Right lung (tissue), 10 donors: ENCODE data around the gene NOTUM. TPM values are rescaled to one million over a fixed set of nuclear protein-coding genes. Genes with fewer than 3 reads are reported as not detected.

Experiments used
- DNase-seq, 2 donors: peaks; one replicate each; pipeline ENCODE4 v3.0.0-alpha.2; 2013
- long read RNA-seq, 8 donors: transcript quantifications; one replicate each; lab custom pipeline, GENCODE V29; 2026
- polyA plus RNA-seq, 5 donors: library from polyadenylated mRNA; unstranded; fragments of 120-200 nt; gene quantifications; one replicate each; pipeline versions ENCODE4 v1.2.1 to v1.2.3, GENCODE V29; 2013; ENCODE audit warnings: inconsistent platforms in 1 of 5, low replicate concordance in 1 of 5; ENCODE audit not compliant: insufficient read length in 5 of 5, insufficient read depth in 1 of 5

NOTUM gene
- polyA plus RNA-seq, result 10 to 100 TPM; 29.6 to 81.0 (median 65.9) TPM
- long read RNA-seq, donor 1, transcript NOTUM-201 (11 exons, 2,329 nt), result major isoform, 14 of 282 reads
- long read RNA-seq, donor 1, partial matches to known transcripts, result 256 of 282 reads
- long read RNA-seq, donor 1, other reads (novel, unspliced or antisense), result 8 of 282 reads
- long read RNA-seq, donor 2, transcript NOTUM-201 (11 exons, 2,329 nt), result major isoform, 5 of 6 reads
- long read RNA-seq, donor 2, partial matches to known transcripts, result 0 of 6 reads
- long read RNA-seq, donor 2, other reads (novel, unspliced or antisense), result 0 of 6 reads
- long read RNA-seq, donor 3, transcript NOTUM-201 (11 exons, 2,329 nt), result major isoform, 10 of 15 reads
- long read RNA-seq, donor 3, partial matches to known transcripts, result 5 of 15 reads
- long read RNA-seq, donor 3, other reads (novel, unspliced or antisense), result 0 of 15 reads
- long read RNA-seq, donor 4, transcript NOTUM-201 (11 exons, 2,329 nt), result major isoform, 8 of 10 reads
- long read RNA-seq, donor 4, partial matches to known transcripts, result 0 of 10 reads
- long read RNA-seq, donor 4, other reads (novel, unspliced or antisense), result 0 of 10 reads
- long read RNA-seq, donor 5, transcript NOTUM-201 (11 exons, 2,329 nt), result major isoform, 8 of 8 reads
- long read RNA-seq, donor 5, partial matches to known transcripts, result 0 of 8 reads
- long read RNA-seq, donor 5, other reads (novel, unspliced or antisense), result 0 of 8 reads
- long read RNA-seq, donor 6, transcript NOTUM-201 (11 exons, 2,329 nt), result major isoform, 12 of 26 reads
- long read RNA-seq, donor 6, partial matches to known transcripts, result 5 of 26 reads
- long read RNA-seq, donor 6, other reads (novel, unspliced or antisense), result 9 of 26 reads
- long read RNA-seq, donor 7, transcript NOTUM-201 (11 exons, 2,329 nt), result major isoform, 14 of 22 reads
- long read RNA-seq, donor 7, partial matches to known transcripts, result 8 of 22 reads
- long read RNA-seq, donor 7, other reads (novel, unspliced or antisense), result 0 of 22 reads
- long read RNA-seq, donor 8, transcript NOTUM-201 (11 exons, 2,329 nt), result major isoform, 6 of 12 reads
- long read RNA-seq, donor 8, partial matches to known transcripts, result 0 of 12 reads
- long read RNA-seq, donor 8, other reads (novel, unspliced or antisense), result 6 of 12 reads

DNA sequence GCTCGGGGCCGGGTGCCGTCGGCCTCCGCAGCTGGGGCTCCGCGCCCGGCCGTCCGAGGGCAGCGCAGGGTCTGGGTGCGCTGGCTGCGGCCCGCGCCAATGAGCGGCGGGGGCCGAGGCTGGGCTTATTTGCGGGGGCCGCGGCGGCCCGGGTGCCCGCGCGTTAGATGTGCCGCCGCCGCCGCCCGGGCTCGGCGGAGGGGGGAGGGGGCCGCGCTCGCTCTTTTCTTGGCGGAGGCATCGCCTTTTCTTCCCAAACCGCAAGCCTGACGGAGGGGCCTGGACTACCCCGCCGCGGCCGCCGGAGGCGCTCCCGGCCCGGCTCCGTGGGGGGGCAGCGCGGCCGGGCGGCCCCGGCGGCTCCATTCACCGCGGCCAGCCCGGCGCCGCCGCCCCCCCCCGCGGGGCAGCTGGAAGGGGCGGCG is at the start of gene NOTUM:
TSS of gene NOTUM (minus strand) at position 101 of the 425 bp plus-strand sequence. CDS start 278 bp downstream, outside the sequence.
- no peak for DNase-seq

DNA sequence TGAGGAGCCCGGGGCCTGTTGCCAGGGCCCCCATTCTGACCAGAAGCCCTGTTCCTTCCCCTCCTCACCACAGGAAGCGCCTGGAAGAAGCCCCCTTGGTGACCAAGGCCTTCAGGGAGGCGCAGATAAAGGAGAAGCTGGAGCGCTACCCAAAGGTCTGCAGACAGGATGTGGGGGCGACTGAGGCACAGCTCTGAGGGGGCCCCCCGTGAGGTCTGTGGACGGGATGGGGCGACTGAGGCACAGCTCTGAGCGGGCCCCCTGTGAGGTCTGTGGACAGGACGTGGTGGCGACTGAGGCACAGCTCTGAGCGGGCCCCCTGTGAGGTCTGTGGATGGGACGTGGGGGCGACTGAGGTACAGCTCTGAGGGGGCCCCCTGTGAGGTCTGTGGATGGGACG is 48.4 kb upstream of the NOTUM start:
- DNase-seq, result no peak

GRCh38 chr17:82008941-82009405 is 48.0 kb upstream of the NOTUM start:
- DNase-seq, result no peak

DNA sequence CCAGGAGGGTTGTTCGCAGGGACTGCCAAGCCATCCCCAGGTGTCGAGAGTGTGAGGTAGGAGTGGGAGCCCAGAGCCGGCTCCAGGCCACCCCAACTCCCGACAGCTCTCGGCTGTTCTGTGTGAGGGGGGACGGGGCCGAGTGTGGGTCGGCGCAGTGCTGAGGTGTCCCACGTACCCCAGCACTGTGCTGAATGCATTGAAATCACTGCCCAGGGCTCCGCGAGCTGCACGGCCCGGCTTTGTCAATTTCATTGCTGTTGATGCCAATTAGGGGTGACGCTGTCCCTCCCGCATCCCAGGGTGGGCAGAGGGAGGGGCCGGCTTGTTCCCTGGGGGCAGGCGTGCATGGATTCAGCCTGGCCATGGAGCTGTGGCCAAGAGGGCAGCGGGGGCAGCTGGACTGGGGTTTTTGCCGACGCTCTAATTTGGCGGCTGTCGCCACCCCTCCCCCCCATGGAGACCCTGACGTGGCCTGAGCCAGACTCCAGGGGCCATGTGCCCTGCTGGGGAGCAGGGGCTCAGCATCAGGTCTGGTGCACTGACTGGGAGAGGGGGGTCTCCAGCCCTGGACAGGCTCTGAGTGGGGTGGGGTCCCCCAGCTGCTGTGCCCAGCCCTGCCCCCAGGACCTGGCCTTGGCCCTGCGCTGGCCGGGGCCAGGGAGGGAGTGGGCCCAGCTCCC is 47.4 kb upstream of the NOTUM start:
- no peak for DNase-seq

DNA sequence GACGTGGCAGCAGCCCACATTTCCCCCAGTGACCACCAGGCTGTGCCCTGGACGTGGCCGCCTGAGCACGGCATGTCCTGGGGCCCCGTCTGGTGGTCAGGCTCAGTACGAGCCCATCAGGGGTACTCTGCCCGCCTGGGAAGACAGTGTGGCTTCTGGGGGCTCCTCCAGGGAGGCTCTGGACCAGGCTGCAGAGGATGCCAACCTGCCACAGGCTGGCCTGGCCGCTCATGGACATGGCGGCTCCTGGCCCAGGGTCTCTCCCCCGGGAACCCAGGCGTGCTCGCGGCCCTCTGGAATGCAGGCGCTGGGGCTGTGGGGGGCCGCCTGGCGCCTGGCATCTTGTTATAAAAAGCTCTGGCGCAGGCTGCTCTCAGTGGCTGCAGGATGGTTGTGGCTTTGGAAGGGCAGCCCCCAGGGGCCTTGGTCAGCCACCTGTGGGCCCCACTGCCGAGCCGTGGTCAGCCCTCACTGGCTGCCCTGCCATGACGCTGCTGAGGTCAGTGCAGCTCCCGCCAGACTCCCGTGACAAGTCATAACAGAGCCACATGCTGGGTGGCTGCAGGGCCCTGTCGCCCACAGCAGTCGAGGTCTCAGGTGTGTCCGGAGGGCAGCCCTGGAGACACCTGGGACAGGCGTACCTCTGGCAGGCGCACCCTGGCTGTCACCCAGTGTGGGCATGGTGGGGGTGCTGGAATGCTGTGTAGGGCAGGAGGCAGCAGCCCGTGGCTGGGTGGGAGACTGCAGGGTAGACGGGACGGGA is 46.7 kb upstream of the NOTUM start:
- no peak for DNase-seq

DNA sequence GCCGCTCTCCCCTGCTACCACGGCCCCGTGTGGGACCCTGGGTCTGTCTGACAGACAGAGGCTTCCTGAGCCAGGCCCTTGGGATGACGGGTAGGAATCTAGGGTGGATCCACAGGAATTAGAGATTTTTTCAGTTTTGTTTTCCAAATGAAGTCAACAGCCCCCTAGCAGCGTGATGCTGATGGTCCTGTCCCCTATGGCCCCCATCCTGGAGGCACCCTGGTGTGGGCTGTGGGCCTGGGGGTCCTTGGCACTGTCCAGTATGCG is 46.2 kb upstream of the NOTUM start:
- no peak for DNase-seq

DNA sequence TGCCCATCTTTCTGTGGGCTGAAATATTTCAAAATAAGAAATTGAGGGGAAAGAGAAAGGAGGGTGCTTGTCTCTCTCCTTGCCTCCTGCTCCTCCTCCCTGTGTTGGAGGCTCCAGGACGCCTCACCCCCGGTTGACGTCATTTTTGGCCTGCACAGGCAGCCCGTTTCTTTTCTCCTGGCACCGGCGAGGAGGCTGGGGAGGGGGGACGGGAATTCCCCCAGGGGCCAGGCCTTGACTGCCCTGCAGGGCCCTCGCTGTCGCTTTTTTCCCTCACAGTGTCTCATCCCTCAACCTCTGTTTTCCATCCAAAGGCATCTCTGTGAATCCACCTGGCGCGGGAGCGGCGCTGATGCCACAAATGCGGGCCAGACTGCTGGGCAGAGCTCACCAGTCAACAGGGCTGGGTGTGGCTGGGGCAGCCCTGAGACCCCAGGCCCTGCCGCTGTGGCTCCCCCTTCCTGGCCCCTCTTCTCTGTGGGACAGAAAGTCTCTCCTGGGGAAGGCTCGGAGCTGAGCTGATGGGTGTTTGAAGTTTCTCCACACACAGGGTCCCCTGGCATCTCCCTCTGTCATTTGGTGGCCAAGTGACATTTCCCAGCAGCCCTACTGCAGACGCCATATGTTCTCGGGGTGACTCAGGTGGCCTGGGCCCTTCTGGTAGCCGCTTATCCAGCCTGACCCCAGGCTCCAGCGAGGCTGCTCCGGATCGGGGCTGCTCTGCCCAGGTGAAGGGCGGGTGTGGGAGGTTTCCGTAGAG is 45.7 kb upstream of the NOTUM start:
- DNase-seq, result no peak

GRCh38 chr17:82005701-82006348 is 44.8 kb upstream of the NOTUM start:
- DNase-seq, result no peak

DNA sequence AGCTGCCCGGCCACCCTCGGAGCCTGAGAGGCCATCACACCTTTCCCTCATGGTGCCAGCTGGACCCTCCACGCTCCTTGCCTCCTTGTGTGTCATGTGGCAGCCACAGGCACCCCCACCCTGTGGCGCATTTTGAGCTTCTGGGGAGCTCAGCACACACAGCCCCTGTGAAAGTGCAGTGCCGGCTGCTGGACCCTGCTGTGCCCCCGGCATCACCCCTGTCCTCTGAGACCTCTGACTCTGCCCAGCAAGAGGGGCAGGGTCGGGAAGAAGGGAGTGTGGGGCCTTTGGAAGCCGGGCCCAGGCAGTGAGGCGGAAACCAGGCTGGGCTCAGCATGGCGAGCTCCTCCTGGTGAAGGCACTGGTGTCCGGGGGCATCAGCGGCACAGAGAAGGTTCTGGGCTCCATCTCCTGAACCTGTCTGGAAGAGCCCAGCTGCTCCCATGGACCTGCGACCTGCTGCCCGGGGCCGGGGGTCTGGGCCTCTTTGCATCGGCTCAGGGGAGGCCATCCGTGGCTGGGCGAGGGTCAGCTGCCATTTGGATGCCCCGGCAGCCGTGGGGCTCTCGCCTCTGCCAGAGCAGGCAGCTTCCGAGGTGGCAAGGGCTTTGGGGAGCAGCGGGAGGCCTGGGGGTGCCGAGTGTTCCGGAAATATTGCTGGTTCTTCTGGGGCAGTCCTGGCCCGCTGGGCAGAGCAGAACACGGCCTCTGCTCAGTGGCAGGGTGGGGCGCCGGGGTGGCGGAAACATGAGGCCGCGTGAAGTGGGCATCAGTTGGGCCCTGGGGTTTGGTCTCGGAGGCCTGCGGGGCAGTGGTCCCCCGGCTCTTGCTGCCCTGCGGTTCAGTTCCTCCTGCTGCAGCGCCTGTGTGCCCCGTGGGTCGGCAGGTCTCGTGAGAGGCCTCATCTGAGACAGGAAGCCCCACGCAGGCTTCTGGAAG is 43.8 kb upstream of the NOTUM start:
- DNase-seq, result no peak

GRCh38 chr17:82003411-82004381 is 42.7 kb upstream of the NOTUM start:
- DNase-seq, result no peak

DNA sequence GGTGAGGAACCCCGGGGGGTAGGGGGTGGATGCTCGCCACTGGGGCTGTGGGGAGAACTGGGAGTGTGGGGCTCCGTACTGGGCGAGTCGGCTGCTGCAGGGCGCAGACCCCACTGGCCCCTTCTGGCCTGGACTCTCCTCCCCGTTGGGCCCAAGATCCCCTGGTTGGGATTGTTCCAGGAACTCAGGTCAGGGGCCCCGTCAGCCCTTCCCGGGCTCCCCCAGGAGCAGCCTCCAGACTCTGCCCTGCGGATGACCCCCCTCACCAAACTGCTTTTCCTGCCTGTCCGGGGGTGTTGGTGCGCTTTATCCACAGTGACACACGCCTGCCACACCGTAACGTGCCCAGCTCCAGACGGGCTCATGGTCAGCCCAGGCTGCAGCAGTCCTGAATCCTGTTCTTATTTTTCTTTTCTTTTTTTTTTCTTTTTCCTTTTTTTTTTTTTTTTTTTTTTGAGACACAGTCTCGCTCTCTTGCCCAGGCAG is 40.6 kb upstream of the NOTUM start:
- no peak for DNase-seq

DNA sequence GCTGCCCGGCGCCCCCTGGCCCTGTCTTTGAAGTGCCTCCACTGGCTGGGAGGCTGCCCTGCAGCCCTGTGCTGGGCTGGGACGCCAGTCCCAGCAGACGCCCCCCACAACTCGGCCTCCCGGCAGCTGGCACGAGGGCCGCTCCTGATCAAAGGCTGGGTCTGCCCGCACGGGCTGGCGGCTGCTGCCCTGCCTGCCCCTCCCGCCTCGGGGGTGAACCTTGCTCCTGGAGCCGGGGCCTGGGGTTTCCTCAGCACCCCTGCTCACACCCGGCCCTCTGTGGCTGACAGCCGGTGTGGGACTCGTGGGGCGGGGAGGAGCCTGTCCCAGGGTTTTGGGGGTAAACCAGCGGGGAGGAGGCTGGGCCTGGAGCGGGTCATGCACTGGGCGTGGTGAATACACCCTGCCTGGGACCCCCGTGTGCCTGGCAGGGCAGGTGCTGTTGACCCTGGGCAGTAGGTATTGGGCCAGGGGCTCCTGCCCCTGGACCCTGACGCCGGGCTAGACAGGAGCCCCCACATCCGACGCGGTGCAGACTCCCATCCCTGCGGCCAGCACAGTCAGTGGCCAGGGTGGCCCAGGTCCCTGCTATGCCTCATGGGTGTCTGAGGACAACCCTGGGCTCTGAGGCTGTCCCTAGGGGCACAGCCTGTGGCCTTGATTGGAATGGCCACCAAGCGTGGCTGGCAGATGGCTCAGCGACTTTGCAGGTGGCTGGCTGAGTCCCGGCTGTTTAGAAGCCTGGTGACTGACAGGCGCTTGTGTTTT is 40.0 kb upstream of the NOTUM start:
- DNase-seq, result no peak

DNA sequence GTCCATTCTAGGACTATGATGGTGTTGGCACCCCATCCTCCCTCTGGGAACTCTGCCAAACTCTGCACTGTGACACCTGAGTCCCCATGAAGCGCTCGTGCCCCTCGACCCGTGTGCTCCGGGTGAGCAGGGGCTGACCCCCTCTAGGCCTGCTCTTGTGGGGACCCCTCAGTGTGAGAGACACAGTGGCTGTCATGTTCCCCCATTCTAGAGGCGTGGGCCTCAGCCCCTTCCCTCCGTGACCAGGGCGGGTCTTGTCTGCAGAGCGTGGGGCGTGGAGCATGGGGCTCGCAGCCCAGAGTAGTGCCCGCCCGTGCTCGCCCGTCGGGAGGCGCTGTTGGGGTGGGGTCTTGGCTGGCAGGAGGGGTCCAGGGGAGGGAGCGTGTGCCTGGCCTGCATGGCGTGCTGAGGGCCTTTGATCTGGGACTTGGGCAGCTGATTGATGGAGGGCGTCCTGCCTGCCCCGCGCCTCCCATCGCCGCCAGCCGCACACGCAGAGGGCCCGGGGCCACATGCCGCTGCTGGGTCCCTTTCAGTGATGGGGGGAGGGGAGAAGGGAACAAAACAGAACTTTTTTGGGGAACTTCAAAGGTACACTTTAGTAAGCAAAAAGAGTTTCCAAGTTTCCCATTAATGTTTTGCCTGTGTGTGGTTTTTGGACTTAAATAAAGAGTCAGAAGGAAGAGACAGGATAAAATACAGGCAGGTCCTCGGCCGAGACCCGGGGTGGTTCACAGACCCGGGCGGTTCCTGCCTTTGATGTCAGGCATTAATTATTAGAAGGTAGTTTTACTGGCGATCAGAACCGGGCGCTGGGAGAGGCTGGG is 39.2 kb upstream of the NOTUM start:
- no peak for DNase-seq

GRCh38 chr17:81999587-81999975 is 38.6 kb upstream of the NOTUM start:
- DNase-seq, result no peak
